Forelimb muscle (tissue), 1 donor: Measurements from ENCODE around the gene GRM2. TPM values are rescaled to one million over a fixed set of nuclear protein-coding genes. Genes with fewer than 3 reads are reported as not detected.

Source experiments
- DNase-seq: peaks from one replicate; pipeline ENCODE4 v3.0.0-alpha.2; 2013; ENCODE audit warnings: low read depth
- polyA plus RNA-seq: library from polyadenylated mRNA; unstranded; fragments of 120-200 nt; gene quantifications from one replicate; pipeline ENCODE4 v1.2.1, GENCODE V29; 2013; ENCODE audit not compliant: insufficient read length

Gene GRM2
- 0.33 TPM for polyA plus RNA-seq

DNA sequence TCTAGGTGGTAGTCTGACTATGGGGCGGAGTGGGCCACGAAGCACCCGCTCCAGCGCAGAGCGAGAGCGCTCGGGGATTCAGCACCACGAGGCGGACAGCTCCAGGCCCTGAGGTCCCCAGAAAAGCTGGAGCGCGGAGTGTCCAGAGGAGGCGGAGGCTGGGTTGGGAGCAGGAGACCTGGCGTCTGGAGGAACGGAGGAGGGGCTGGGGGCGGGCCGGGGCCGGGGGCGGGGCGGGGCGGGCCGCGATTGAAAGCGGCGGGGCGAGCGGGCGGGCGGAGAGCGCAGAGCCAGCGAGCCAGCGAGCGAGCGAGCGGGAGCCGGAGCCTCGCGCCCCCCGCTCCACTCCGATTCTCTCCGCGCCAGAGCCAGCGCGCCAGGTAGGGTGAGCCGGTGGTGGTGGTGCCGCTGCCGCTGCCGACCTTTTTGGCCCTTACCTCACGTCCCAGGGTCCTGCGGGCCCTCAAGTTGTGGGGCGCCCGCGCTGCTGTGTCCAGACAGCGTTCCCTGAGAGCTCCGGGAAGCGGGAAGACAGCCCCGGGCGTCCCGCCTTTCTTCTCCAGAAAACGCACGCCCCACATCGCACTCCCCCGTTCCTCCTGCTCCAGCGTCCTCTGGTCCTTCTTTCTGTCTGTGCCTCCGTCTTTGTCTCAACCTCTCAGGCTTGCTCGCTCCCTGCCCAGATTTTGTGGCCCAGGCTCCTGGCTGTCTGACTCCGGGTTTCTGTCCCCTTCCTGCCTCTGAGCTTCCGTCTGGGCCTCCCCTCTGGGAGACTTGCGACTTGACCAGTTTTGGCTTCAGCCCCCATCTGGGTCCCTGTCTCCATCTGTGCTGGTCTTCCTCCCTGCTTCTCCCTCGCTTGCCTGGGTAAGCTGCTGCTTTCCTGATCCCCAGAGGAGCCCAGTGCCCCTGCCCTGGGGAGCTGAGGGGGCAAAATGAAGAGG lies at the start of gene GRM2:
Gene GRM2, plus strand, starts transcription at position 281 of the 944 bp plus-strand sequence. CDS start 1,916 bp downstream, outside the sequence.
- peak; percentile 61 for DNase-seq

GRCh38 chr3:51657234-51657633 lies 49.6 kb upstream of the GRM2 start:
- DNase-seq = no peak

DNA sequence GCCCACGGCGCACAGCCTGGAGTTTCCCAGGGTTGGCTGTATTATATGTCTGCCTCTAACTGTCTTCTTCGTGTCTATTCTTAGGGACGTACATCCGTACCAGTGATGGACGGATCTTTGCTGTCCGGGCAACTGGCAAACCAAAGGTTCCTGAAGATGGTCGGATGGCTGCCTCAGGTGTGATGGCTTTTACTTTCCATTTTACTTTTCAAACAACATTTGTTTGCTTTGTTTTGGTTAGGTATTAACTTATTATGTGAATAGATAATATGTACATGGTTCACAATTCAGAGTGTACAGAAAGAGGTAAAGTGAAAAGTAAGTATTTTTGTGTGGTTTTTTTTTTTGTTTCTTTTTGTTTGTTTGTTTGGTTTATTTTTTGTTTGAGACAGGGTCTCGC lies 46.9 kb upstream of the GRM2 start:
- DNase-seq = no peak

GRCh38 chr3:51662456-51662855 lies 44.4 kb upstream of the GRM2 start:
- no peak for DNase-seq

DNA sequence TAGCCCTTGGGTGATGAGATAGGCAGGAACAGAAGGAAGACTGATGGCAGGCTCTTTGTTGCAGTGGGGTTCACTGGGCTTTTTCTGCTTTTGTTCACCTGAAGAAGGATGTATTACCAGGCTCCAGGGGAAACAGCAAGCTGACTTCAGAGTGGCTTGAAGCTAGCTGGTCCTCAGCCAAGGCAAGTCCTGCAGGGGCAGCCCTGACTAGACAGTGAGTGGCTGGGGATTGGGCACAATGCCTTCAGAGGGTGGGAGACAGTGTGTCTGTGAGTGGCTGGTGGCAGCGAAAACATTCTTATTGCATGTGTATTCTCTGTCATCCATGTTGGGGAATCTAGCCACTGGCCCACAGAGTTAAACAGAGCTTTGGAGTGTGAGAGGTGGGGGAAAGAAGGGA lies 38.1 kb upstream of the GRM2 start:
- no peak for DNase-seq

DNA sequence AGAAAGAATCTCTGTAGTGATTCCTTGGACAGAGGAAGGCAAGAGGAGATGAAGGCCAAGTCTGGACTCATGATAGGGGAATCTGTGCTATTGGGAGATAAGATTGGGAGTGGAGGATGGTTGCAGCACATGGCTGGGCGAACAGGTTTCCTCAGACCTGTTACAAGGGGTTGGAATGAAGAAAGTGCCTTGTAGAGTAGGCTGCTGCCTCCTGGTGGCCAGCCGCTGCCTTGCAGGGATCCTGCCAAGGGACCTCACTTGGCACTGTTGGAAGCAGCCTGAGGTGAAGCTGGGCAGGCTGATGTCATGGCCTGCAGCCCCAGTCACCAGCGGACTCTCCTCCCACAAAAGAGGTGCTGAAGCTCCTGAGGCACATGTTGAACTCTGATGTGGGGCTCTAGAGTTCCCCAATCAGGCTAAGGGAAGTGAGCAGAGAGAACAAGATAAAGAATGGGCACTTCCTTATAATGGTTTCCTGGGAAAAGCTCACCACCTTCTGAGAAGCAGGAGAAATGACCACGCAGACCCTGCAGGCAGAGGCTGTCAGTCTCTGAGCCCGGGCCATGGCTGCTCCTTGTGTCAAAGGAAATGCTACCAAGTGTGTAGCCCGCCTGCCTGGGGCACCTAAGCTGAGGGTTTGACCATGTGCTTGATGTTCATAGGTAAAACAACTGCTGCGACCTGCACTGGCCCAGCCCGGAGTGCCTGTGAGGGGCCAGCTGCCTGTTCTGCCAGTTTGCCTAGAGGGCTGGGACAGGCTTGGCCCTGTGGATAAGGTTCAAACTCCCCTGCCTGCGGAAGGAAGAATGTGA lies 37.4 kb upstream of the GRM2 start:
- no peak for DNase-seq

DNA sequence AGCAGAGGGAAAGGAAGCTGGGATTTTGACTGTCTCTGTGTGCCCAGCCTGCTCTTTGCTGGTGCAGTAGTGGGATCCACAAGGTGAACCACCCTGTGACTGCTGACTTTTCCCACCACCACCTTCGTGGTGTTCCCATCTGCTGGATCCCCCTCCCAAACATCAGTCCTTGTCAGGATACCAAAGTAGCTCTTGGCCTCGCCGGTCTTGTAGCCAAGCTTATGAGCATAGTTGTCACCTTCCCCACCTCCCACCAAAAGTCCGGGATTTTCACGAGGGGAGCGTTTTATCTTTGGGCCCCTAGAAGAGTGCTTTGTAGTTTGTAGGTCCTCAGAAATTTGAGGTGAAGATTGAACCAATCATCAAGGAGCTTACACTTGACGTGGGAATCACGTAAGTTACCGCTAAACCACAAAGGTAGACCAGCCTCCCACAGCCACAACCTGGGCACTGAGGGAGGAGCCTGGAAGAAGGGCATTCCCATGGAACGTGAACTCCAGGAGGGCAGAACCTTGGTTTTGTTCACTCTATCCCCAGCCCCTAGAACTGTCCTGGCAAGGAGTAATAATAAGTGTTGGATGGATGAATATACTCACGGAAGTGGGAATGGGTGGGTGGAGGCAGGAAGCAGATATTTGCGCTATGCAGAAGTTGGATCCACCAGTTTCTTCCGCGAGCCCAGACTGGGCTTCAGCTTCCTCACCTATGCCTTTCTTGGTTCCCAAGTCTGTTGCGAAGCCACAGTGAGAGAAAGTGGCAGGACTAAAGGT lies 36.6 kb upstream of the GRM2 start:
- DNase-seq = no peak

DNA sequence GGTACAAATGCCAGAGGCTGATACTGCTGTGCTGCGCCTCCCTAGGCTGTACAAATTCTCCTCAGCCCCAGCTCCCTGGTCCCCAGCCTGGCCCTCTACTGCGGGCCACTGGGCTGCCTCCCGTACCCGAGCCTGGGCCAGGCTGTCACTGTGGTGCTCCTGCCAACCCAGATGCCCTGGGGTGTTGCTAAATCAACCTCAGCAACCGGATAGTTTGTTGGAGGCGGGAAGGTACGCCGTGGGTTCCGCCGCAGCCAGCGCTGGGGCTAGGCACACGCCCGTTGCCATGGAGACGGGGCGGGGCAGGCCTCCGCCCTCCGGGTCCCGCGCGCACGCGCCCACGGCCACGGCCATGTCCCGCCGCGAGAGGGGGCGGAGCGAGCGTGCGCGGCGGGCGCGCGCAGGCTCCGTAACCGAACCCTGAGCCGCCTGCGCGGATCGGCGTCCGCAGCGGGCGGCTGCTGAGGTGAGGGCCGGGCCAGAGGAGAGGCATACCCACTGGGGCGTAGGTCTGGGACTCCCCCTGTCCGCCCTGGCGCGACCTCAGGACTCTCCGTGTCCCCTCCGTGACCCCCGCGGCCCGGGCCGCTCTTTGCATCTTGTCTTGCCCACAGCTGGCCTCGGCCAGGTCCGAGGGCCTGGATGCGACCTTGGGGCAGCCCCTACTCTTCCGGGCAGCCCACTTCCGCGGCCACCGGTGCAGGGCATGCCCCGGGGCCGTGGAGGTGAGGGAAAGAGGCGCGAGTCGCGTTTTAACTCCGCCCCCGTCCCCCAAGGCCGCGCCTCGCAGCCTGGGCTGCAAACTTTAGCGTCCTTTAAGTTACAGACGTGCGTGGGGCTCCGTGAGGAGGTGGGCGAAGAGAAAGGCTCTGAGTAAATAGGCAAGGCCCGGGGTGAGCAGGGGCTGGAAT lies 35.8 kb upstream of the GRM2 start, which contains the start of gene TEX264:
Gene TEX264, plus strand, starts transcription at position 430 of the 911 bp plus-strand sequence. CDS start 3,053 bp downstream, outside the sequence.
- peak; percentile 52 for DNase-seq

DNA sequence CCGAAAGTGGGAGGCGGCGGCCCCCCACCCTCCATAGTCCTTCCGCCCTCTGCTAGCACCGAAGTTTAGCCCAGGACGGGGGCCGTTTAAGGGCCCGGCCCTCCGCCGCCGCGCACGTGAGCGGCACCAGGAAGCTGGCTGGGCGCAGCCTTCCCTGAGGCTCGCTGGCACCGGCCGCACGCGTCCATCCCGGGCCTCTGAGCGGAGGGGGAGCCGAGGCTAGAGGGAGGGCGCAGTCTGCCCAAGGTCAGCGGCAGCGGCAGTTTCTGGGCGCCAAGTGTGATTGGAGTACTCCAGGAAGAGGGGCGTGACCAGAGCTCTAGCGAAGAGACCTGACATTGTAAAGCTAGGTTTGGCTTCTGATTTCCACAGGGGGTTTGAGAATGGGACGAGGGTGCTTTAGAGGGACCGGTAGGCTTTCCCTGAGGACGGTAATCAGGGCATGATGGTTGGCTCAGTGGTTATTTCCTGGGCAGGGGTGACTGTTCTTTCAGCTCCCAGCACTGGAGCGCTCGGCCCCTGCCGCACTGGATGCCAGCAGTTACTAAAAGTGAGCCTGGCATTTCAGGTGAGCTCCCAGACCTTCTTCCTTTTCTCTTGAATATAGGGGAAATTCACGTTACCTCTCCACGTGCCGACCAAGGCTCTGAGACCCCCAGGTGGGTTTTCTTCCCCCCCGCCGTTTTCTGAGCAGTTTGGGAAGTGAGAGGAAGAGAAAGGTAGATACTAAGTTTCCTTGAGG lies 35.0 kb upstream of the GRM2 start:
- DNase-seq = no peak

DNA sequence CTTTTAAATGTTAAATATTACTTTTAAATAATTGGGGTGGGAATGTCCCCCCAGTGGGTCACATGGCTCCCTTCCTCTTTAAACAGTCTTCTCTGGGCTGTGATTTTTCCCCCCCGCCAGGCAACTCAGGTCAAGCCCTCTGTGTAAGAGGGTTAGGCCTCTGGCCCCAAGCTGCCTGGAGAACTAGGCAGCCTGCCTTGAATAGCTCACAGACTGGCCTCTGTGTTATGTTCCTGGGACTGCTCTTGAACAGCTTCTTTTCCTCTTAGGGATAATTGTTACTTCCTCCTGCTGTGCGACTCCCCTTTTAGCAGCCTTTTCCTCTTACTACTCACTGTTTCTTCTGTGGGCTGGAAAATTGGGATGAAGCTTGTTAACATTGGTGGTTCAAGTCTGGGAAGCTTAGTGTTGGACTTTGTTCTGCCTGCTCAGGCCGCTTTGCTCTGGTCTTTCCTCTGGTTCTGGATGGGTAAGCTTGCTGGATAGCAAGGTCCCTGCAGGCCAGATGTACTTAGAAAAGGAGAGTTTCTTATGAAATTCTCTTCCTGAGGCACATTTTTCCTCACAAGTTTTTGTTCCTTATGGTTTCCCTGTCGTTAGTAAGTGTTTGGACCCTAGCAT lies 33.6 kb upstream of the GRM2 start:
- DNase-seq = no peak

- DNase-seq = no peak
These were observed 32.8 kb upstream of the GRM2 start for GRCh38 chr3:51673802-51674654.

GRCh38 chr3:51675201-51675611 lies 31.7 kb upstream of the GRM2 start:
- DNase-seq = no peak

DNA sequence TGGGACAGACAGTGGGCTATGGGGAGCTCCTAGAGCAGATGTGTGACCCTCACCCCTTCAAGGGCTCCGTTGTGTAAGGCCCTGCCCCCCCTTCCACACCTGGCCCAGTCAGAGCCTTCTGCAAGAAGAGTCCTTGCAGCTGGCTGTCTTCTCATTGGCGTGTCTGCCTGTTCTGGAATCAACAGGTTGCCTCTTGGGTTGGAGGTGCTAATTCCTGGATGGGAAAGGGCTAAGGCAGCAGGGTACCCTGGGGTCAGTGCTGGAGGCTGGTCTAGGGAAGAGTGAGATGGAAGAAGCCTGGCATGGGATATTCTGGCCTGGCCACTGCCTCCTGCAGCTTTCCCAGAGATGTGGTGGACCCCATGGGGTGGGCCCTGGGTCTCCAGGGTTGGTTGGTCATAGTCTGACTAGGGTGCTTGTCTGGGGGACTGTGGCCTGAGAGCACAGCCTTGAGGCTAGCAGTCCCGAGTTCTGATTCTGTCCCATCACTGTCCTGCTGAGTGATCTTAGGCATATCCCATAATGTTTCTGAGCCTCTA lies 30.7 kb upstream of the GRM2 start:
- DNase-seq = no peak

GRCh38 chr3:51677358-51677757 lies 29.5 kb upstream of the GRM2 start:
- DNase-seq = no peak

- DNase-seq = no peak
These were observed 28.7 kb upstream of the GRM2 start for GRCh38 chr3:51678186-51678585.

DNA sequence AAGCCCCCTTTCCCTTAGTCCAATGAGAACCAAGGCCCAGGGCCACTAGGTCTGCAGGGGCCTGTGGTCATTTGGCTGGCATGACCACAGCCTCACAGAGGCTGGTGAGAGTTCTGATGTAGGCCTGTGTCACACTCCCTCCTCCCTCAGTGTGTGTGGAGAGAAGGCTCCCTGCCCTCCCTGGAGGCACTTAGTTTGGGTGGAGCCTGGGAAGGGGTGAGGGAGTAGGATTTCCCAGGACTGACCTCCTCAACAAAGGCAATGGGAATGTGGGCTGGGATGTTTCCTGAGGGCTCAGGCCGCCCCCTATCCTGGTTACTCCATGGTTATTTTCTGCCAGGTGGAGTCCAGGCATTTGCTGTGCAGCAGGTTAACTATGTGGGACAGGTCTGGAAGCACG lies 28.2 kb upstream of the GRM2 start:
- DNase-seq = no peak

GRCh38 chr3:51679318-51679717 lies 27.6 kb upstream of the GRM2 start:
- DNase-seq = no peak

- DNase-seq = no peak
These were observed 27.1 kb upstream of the GRM2 start for GRCh38 chr3:51679777-51680176.
